Adrenal gland (tissue), 12 donors: ENCODE measurements around the gene KIAA1671. TPM values are rescaled to one million over a fixed set of nuclear protein-coding genes. Genes with fewer than 3 reads are reported as not detected.

Experiments
- DNase-seq, 7 donors: peaks; one replicate each; pipeline ENCODE4 v3.0.0-alpha.2; 2019 to 2020
- H3K27ac ChIP-seq, 5 donors: fragments of 200-600 bp; sonication (generic) in 4 of 5; 1 replicate in 3 of 5; 2 replicates in 2 of 5; pipeline versions ENCODE4 v1.5.1 to v1.8.0; 2016 to 2020; ENCODE audit warnings: mild to moderate bottlenecking in 1 of 5
- H3K27me3 ChIP-seq: fragments of 200-600 bp; 2 replicates; pipeline ENCODE4 v1.8.0; 2021
- H3K36me3 ChIP-seq, 2 donors: fragments of 200-600 bp; replicated peaks in 1 of 2; 1 replicate in 1 of 2; 2 replicates in 1 of 2; pipeline versions ENCODE4 v1.5.1 to v1.8.0; 2018 to 2022
- H3K4me1 ChIP-seq, 2 donors: fragments of 200-600 bp; replicated peaks in 1 of 2; 1 replicate in 1 of 2; 2 replicates in 1 of 2; pipeline versions ENCODE4 v1.5.1 to v1.8.0; 2018 to 2021
- H3K4me3 ChIP-seq, 4 donors: fragments of 200-600 bp; sonication (generic) in 3 of 4; one replicate each; pipeline ENCODE4 v1.5.1; 2016 to 2018
- H3K9me3 ChIP-seq, 3 donors: fragments of 200-600 bp; sonication (generic) in 1 of 3; replicated peaks in 1 of 3; 1 replicate in 2 of 3; 2 replicates in 1 of 3; pipeline versions ENCODE4 v1.5.1 to v1.8.0; 2016 to 2021
- POLR2A ChIP-seq, 2 donors: fragments of 450-650 bp; IDR thresholded peaks; one replicate each; pipeline ENCODE4 v1.6.1; 2017; ENCODE audit warnings: antibody characterized with exemption in 2 of 2, mild to moderate bottlenecking in 2 of 2, moderate library complexity in 1 of 2
- WGBS, 4 donors: extraction: QIAGEN DNeasy Blood & Tissue Kit in 2 of 4; methylation state at CpG; one replicate each; pipeline versions ENCODE4 v1.1.5 to v1.1.7; 2013 to 2017; 5-methylcytosine and 5-hydroxymethylcytosine counted together
- intact Hi-C, 2 donors: fragments of 100-400 bp; cut with DNase I; formaldehyde crosslinking; loops; one replicate each; pipeline versions ENCODE4 v1.14.1 to v1.15.0; 2022 to 2023
- polyA plus RNA-seq, 3 donors: library from polyadenylated mRNA; stranded (reverse); fragments of 200-250 nt in 2 of 3; fragments of 350-450 nt in 1 of 3; fragmentation: Illumina TruSeq in 1 of 3; extraction: RNeasy Lipid Tissue Mini Kit (QIAGEN cat#74804) in 1 of 3; gene quantifications; one replicate each; pipeline ENCODE4 v1.2.3, GENCODE V29; 2013 to 2014
- total RNA-seq, 9 donors: library from RNA; depleted of rRNA in 4 of 9; stranded (reverse); fragments of >200 nt in 4 of 9; fragments of 120-200 nt in 1 of 9; fragmentation: NEBNext Ultra II Directional in 1 of 9; extraction: Animal tissue kit (Norgen Biotek cat#: 25700) in 1 of 9; gene quantifications; one replicate each; pipeline versions ENCODE4 v1.1.0 to v1.2.4, GENCODE V29; 2013 to 2023
- TF ChIP-seq, protein P1 (sequence below), 6 experiments: fragments of 450-650 bp in 4 of 6; fragments of 200-600 bp in 2 of 6; sonication (generic) in 1 of 6; IDR thresholded peaks; 1 replicate in 5 of 6; 2 replicates in 1 of 6; pipeline versions ENCODE4 v1.5.1 to v1.8.0; 2016 to 2021; ENCODE audit warnings: antibody characterized with exemption in 6 of 6, mild to moderate bottlenecking in 2 of 6, moderate library complexity in 1 of 6
- donor health status: healthy with polysubstance abuse.
- donor health status: Bipolar disorder and iron deficiency.
- donor health status: DM: yes; HTN: yes; CAD: no.
- donor health status: DM: no; HTN: no; CAD: no.
- donor health status: DM: no; HTN: no; CAD: no.
- donor health status: DM: yes; HTN: yes; CAD: no.

The KIAA1671 gene
- total and polyA plus RNA-seq, 12 donors: 5.3 to 71.0 (median 45.8) TPM

DNA sequence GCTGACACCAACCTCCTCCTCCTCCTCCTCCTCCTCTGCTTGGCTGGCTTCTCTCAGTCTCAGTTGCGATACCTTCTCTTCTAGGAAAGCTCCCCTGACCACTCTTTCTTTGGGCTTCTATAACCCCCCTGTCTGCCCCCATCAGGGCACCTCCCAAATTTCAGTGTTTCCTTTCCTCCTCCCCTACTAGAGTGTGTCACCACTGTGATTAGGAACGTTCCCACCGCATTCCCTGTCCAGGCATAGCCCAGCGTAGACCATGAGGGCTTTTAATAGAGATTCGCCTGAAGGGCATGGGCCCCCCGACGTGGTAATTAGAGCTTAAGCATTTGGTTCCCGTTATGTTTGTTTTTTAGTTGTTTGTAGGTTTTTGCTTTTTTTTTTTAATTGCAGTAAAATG, 65.5 kb downstream of the KIAA1671 start:
- Histone ChIP-seq H3K4me1 (peaks cover 13 to 18% of the 10 kb centered on the region in 2 donors), H3K27me3 (no peaks in the 10 kb centered on the region), H3K4me3 (no peak overlapping the region), H3K36me3 (no peaks in the 10 kb centered on the region), H3K27ac (no peak overlapping the region), H3K9me3 (no peaks in the 10 kb centered on the region)
- intact Hi-C loops: no loop called here
- TF ChIP-seq POLR2A (IDR thresholded peaks at IDR 0.05): no peak
- TF ChIP-seq, protein P1, sequence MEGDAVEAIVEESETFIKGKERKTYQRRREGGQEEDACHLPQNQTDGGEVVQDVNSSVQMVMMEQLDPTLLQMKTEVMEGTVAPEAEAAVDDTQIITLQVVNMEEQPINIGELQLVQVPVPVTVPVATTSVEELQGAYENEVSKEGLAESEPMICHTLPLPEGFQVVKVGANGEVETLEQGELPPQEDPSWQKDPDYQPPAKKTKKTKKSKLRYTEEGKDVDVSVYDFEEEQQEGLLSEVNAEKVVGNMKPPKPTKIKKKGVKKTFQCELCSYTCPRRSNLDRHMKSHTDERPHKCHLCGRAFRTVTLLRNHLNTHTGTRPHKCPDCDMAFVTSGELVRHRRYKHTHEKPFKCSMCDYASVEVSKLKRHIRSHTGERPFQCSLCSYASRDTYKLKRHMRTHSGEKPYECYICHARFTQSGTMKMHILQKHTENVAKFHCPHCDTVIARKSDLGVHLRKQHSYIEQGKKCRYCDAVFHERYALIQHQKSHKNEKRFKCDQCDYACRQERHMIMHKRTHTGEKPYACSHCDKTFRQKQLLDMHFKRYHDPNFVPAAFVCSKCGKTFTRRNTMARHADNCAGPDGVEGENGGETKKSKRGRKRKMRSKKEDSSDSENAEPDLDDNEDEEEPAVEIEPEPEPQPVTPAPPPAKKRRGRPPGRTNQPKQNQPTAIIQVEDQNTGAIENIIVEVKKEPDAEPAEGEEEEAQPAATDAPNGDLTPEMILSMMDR (IDR thresholded peaks at IDR 0.05): no peak
- DNase-seq: no peak
- 72 to 91% (median 85%) methylated on average over 8 of the region's 8 CpGs for WGBS, 4 donors

DNA sequence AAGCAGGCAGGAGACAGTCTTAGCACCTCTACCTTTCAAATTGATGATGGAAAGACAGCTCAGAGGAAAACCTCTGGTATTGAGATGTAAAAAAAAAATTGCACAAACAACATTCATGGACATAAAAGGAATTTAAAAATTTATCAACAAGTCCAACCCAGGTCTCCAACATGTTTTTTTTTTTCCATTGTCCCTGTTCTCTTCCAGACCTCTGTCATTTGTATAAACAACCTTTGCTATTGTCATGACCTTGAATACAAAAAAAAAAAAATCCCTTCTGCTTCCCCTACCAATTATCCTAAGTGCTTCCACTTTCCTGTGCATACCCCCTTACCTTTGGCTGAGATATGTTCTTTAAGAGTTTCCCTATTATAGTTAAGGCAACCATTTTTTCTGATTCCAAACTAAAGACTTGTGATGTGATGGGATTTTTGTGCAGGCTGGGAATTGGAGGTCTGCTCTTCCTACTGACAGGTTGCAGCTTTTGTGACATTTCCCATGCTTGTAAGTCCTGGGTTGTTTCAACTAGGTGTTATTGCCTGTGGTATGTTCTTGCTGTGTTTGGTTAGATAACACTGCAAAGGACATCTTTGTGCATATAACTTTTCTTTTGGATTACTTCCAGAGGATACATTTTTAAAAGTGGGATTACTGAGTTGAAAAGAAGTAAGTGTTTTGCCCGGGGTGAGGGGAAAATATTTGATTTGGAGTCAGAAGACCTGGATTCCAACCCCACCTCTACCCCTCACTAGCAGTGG, 67.1 kb downstream of the KIAA1671 start:
- Histone ChIP-seq H3K27me3 (no peaks in the 10 kb centered on the region), H3K9me3 (no peaks in the 10 kb centered on the region), H3K4me1 (peaks cover 0 to 6% of the 10 kb centered on the region in 2 donors), H3K36me3 (no peaks in the 10 kb centered on the region), H3K27ac (no peak overlapping the region), H3K4me3 (no peak overlapping the region)
- 60 to 78% (median 77%) methylated on average over 1 of the region's 1 CpG for WGBS, 4 donors
- no peak for TF ChIP-seq POLR2A (IDR thresholded peaks at IDR 0.05)
- TF ChIP-seq, protein P1 (IDR thresholded peaks at IDR 0.05): no peak
- DNase-seq: no peak
- intact Hi-C loops: no loop called here

DNA sequence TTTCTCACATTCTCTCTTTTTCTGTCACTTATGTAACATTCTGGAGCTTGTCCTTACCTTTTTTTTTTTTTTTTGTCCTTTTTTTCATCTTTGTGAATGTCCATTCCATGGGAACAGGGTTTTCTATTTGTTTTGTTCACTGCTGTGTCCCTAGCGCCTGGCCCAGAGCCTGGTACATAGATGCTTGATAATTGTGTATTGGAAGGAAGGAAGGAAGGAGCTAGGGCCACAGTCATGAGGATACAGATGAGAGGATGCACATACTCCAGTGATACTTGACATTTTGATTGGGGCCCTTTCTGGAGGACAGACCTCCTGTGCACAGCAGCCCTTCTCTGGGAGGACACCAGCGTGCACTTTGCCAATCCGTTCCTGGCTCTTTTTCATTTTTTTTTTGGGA, 68.9 kb downstream of the KIAA1671 start:
- Histone ChIP-seq H3K4me1 (peaks cover 17 to 21% of the 10 kb centered on the region in 2 donors), H3K27ac (no peak overlapping the region), H3K9me3 (no peaks in the 10 kb centered on the region), H3K27me3 (no peaks in the 10 kb centered on the region), H3K4me3 (no peak overlapping the region), H3K36me3 (no peaks in the 10 kb centered on the region)
- no peak for TF ChIP-seq POLR2A (IDR thresholded peaks at IDR 0.05)
- TF ChIP-seq, protein P1 (IDR thresholded peaks at IDR 0.05): no peak
- intact Hi-C loops: no loop called here
- no peak for DNase-seq
- 74 to 86% (median 84%) methylated on average over 3 of the region's 3 CpGs for WGBS, 4 donors

DNA sequence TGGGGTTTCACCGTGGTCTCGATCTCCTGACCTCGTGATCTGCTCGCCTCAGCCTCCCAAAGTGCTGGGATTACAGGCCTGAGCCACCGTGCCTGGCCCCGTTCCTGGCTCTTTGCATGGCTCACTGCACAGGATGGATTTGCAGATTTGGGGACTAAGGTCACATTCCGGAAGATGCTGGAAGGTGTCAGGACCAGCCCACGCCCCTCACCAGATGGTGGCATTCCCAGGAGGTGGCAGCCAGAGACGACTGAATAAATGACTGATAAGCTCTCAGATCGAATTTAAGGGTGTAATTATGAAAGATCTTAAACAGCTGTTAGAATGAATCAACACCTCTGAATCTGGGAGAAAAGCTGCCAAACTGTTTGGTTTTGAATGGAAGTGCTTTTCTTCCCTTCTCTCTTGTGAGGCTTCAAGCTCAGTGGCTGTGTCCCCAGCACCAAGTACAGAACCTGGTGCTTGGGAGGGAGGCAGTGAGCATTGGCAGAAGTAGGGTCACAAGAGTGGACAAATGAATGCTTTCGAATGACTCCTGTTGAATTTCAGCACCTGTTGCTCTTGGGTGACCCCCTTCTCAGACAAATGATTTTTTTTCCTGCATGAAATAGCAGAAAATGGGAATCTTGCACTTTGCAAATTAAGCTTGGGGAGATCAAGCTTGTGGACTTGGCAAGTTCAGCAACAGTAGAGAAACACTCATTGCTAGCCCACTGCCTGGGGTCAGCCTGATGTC, 69.6 kb downstream of the KIAA1671 start:
- Histone ChIP-seq H3K9me3 (no peaks in the 10 kb centered on the region), H3K4me1 (peaks cover 24 to 28% of the 10 kb centered on the region in 2 donors), H3K27me3 (no peaks in the 10 kb centered on the region), H3K4me3 (no peak overlapping the region), H3K36me3 (no peaks in the 10 kb centered on the region), H3K27ac (no peak overlapping the region)
- intact Hi-C loops: no loop called here
- 79 to 85% (median 83%) methylated on average over 11 of the region's 11 CpGs for WGBS, 4 donors
- DNase-seq: no peak
- TF ChIP-seq, protein P1 (IDR thresholded peaks at IDR 0.05): no peak
- TF ChIP-seq POLR2A (IDR thresholded peaks at IDR 0.05): no peak
